Smooth muscle cell (in vitro differentiated cells): ENCODE results near the gene GLP2R. TPM values are rescaled to one million over a fixed set of nuclear protein-coding genes. Genes with fewer than 3 reads are reported as not detected.

Experiments
- DNase-seq: peaks from one replicate; lab custom pipeline; 2025; ENCODE audit not compliant: unreplicated experiment; lab: John Stamatoyannopoulos, UW
- H2AFZ ChIP-seq: fragments of 200-600 bp; sonication (generic); 2 replicates; pipeline ENCODE4 v1.6.0; 2016; ENCODE audit warnings: antibody characterized with exemption, low read depth, mild to moderate bottlenecking
- H3F3A ChIP-seq: fragments of 200-600 bp; sonication (generic); 2 replicates; pipeline ENCODE4 v1.6.0; 2017; ENCODE audit warnings: antibody characterized with exemption, low read depth
- H3K27ac ChIP-seq: fragments of 200-600 bp; sonication (generic); 2 replicates; pipeline ENCODE4 v1.5.1; 2016; ENCODE audit warnings: low read depth, mild to moderate bottlenecking
- H3K27me3 ChIP-seq: fragments of 200-600 bp; sonication (generic); 2 replicates; pipeline ENCODE4 v1.6.1; 2016; ENCODE audit warnings: low read depth, mild to moderate bottlenecking
- H3K36me3 ChIP-seq: fragments of 200-600 bp; sonication (generic); 2 replicates; pipeline ENCODE4 v1.5.1; 2016; ENCODE audit warnings: low read depth
- H3K4me1 ChIP-seq: fragments of 200-600 bp; sonication (generic); 2 replicates; pipeline ENCODE4 v1.5.1; 2016; ENCODE audit warnings: low read depth
- H3K4me2 ChIP-seq: fragments of 200-600 bp; sonication (generic); 2 replicates; pipeline ENCODE4 v1.6.0; 2016; ENCODE audit warnings: mild to moderate bottlenecking
- H3K4me3 ChIP-seq: fragments of 200-600 bp; sonication (generic); 2 replicates; pipeline ENCODE4 v1.5.1; 2016; ENCODE audit warnings: mild to moderate bottlenecking
- H3K79me2 ChIP-seq: fragments of 200-600 bp; sonication (generic); 2 replicates; pipeline ENCODE4 v1.6.0; 2016; ENCODE audit warnings: low read depth, mild to moderate bottlenecking
- H3K9ac ChIP-seq: fragments of 200-600 bp; sonication (generic); 2 replicates; pipeline ENCODE4 v1.6.0; 2016; ENCODE audit warnings: low read depth
- H3K9me3 ChIP-seq: fragments of 200-600 bp; sonication (generic); replicated peaks from 2 replicates; pipeline ENCODE4 v1.5.1; 2016; ENCODE audit warnings: low read depth
- H4K20me1 ChIP-seq: fragments of 200-600 bp; sonication (generic); 2 replicates; pipeline ENCODE4 v1.6.0; 2016; ENCODE audit warnings: low read depth
- CTCF ChIP-seq: fragments of 200-600 bp; sonication (generic); IDR thresholded peaks from 2 replicates; pipeline ENCODE4 v1.5.1; 2017; ENCODE audit warnings: borderline replicate concordance, mild to moderate bottlenecking, antibody characterized with exemption; ENCODE audit not compliant: insufficient read depth, poor library complexity, severe bottlenecking
- WGBS: methylation state at CpG from one replicate; pipeline ENCODE4 v1.1.7; 2016; ENCODE audit warnings: low lambda C conversion rate; 5-methylcytosine and 5-hydroxymethylcytosine counted together
- polyA plus RNA-seq: library from polyadenylated mRNA; unstranded; fragments of >200 nt; fragmentation: Nextera tagmentation; extraction: Ambion mirVana; gene quantifications from 2 replicates; pipeline ENCODE4 v1.2.1, GENCODE V29; 2016
- total RNA-seq: library from RNA; depleted of rRNA; stranded (reverse); fragments of >200 nt; gene quantifications from 2 replicates; pipeline ENCODE4 v1.2.3, GENCODE V29; 2014

Gene GLP2R
- total and polyA plus RNA-seq, 2 experiments from 2014 or later, result 0.03 to 0.45 TPM

- no peak overlapping the region for H3K4me3 ChIP-seq
- no peak for DNase-seq
- no peaks in the 10 kb centered on the region for H3K4me1 ChIP-seq
- peaks cover 5% of the 10 kb centered on the region for H3K27me3 ChIP-seq
- no peak overlapping the region for H3K9ac ChIP-seq
- H2AFZ ChIP-seq, result no peak overlapping the region
- H3F3A ChIP-seq, result no peaks in the 10 kb centered on the region
- H3K36me3 ChIP-seq, result no peaks in the 10 kb centered on the region
- no peak overlapping the region for H3K4me2 ChIP-seq
- H3K27ac ChIP-seq, result no peak overlapping the region
- no peaks in the 10 kb centered on the region for H3K79me2 ChIP-seq
- no peaks in the 10 kb centered on the region for H3K9me3 ChIP-seq
- no peaks in the 10 kb centered on the region for H4K20me1 ChIP-seq
- WGBS, result 70% methylated on average over 4 of the region's 4 CpGs
- no peak for TF ChIP-seq CTCF
Observed at GRCh38 chr17:9802697-9803096, 23.0 kb upstream of the GLP2R start.

- H4K20me1 ChIP-seq, result no peaks in the 10 kb centered on the region
- H3K4me2 ChIP-seq, result no peak overlapping the region
- H3K79me2 ChIP-seq, result no peaks in the 10 kb centered on the region
- no peaks in the 10 kb centered on the region for H3K36me3 ChIP-seq
- H3K27me3 ChIP-seq, result peaks cover 5% of the 10 kb centered on the region
- H3K9me3 ChIP-seq, result no peaks in the 10 kb centered on the region
- H3K4me3 ChIP-seq, result no peak overlapping the region
- H3K4me1 ChIP-seq, result no peaks in the 10 kb centered on the region
- 75% methylated on average over 4 of the region's 4 CpGs for WGBS
- DNase-seq, result no peak
- H3K9ac ChIP-seq, result no peak overlapping the region
- H3F3A ChIP-seq, result no peaks in the 10 kb centered on the region
- no peak for TF ChIP-seq CTCF
- no peak overlapping the region for H2AFZ ChIP-seq
- H3K27ac ChIP-seq, result no peak overlapping the region
Observed at GRCh38 chr17:9805769-9806168, 20.0 kb upstream of the GLP2R start.

- DNase-seq, result no peak
- Histone ChIP-seq H3K27ac (no peak overlapping the region), H3K4me2 (no peak overlapping the region), H3K9ac (no peak overlapping the region), H3K36me3 (no peaks in the 10 kb centered on the region), H3K27me3 (peaks cover 5% of the 10 kb centered on the region), H3F3A (no peaks in the 10 kb centered on the region), H3K79me2 (no peaks in the 10 kb centered on the region), H2AFZ (no peak overlapping the region), H3K4me1 (no peaks in the 10 kb centered on the region), H3K4me3 (no peak overlapping the region), H4K20me1 (no peaks in the 10 kb centered on the region), H3K9me3 (no peaks in the 10 kb centered on the region)
- TF ChIP-seq CTCF, result no peak
- WGBS, result 84% methylated on average over 6 of the region's 6 CpGs
Observed at GRCh38 chr17:9806699-9807098, 19.0 kb upstream of the GLP2R start.

- H3F3A ChIP-seq, result no peaks in the 10 kb centered on the region
- DNase-seq, result no peak
- H3K4me2 ChIP-seq, result no peak overlapping the region
- H3K36me3 ChIP-seq, result no peaks in the 10 kb centered on the region
- 88% methylated on average over 8 of the region's 8 CpGs for WGBS
- H3K27ac ChIP-seq, result no peak overlapping the region
- no peaks in the 10 kb centered on the region for H3K79me2 ChIP-seq
- no peak overlapping the region for H3K4me3 ChIP-seq
- peaks cover 5% of the 10 kb centered on the region for H3K27me3 ChIP-seq
- H4K20me1 ChIP-seq, result no peaks in the 10 kb centered on the region
- H3K9ac ChIP-seq, result no peak overlapping the region
- no peaks in the 10 kb centered on the region for H3K9me3 ChIP-seq
- no peak overlapping the region for H2AFZ ChIP-seq
- H3K4me1 ChIP-seq, result no peaks in the 10 kb centered on the region
- no peak for TF ChIP-seq CTCF
Observed at GRCh38 chr17:9809409-9809808, 16.3 kb upstream of the GLP2R start.
